ENCODE measurements around the gene PHETA2.

PHETA2 gene

DNA sequence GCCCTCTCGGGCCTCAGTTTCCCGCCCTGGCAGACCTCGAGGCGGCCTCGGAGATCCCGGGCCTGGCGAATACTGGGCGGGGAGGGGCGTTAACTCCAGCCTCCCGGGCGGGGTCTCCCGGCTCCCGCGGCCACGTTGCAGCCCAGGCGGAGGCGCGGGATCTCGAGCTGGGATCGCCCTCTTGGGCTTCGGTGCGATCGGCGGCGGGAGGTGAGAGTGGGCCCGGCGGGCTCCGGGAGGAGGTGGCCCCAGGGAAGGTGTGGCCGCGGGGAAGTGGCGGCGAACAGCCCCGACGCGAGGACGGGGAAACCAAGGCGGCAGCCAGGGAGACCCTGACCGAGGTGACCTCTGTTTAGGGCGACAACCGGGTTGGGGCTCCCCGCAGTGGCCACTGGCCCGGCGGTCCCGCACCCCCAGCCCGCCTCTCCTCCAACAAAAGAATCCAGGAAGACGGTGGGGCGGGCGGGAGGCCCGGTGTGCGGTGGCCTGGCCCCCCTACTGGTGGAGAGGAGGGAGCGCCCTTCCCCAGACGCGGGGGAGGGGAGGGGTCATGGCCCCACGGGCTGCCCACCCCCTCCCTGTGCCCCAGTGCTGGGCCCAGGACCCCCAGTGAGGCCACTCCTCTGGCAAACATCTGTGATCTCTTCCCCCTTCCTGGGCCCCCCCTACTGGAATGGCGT is at the start of gene PHETA2:
PHETA2 (plus strand) TSS at position 117 of the 680 bp plus-strand sequence. CDS start 3,046 bp downstream, outside the sequence.
- DNase-seq = no peak

- DNase-seq = no peak
These were observed 48.6 kb upstream of the PHETA2 start for GRCh38 chr22:42025421-42025820.

DNA sequence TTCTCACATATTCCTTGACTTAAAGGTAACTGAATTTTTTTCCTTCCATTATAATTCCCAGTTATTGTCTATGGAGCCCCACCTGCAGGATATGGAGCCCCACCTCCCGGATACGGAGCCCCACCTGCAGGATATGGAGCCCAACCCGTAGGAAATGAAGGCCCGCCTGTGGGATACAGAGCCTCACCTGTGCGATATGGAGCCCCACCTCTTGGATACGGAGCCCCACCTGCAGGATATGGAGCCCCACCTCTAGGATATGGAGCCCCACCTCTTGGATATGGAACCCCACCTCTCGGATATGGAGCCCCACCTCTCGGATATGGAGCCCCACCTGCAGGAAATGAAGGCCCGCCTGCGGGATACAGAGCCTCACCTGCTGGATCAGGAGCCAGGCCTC is 47.3 kb upstream of the PHETA2 start:
- no peak for DNase-seq

GRCh38 chr22:42033263-42034181 is 40.5 kb upstream of the PHETA2 start:
- no peak for DNase-seq

GRCh38 chr22:42035256-42035655 is 38.8 kb upstream of the PHETA2 start:
- DNase-seq = no peak

DNA sequence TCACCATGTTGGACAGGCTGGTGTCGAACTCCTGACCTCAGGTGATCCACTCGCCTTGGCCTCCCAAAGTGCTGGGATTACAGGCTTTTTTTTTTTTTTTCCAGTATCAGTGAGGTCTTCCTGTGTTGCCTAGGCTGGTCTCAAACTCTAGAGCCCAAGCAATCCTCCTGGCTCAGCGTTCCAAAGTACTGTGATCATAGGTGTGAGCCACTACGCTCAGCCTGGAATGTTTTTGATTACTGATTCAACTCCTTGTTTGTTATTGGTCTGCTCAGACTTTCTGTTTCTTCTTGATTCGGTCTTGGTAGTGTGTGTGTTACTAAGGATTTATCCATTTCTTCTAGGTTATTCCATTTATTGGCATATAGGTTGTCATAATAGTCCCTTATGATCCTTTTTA is 34.8 kb upstream of the PHETA2 start:
- no peak for DNase-seq

DNA sequence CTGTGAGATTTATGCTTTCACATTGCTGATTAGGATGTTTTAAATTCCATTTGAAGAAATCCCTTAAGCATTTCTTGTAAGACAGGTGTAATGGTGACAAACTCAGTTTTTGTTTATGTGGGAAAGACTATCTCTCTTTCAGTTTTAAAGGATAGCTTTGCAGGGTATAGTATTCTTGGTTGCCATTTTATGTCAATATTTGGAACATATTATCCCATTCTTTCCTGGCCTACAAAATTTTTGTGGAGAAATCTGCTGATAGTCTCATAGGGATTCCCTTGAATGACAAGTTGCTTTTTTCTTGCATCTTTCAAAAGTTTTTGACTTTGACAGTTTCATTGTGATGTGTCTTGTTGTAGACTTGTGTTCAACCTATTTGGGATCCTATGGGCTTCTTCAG is 32.3 kb upstream of the PHETA2 start:
- DNase-seq = no peak

DNA sequence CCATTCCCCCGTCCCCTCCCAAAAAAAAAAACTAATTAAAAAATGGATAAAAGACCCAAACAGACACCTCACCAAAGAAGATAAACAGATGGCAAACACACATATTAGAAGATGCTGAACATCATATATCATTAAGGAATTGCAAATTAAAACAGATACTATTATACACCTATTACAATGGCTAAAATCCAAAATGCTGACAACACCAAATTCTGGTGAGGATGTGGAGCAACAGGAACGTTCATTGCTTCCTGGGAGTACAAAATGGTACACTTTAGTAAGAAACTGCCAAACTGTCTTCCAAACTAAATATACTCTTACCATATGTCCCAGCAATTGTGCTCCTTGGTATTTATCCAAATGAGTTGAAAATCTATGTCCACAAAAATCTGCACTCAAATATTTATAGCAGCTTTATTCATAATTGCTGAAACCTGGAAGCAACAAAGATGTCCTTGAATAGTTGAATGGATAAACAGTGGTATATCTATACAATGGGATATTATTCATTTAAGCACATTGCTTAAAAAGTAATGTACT is 23.3 kb upstream of the PHETA2 start:
- no peak for DNase-seq

DNA sequence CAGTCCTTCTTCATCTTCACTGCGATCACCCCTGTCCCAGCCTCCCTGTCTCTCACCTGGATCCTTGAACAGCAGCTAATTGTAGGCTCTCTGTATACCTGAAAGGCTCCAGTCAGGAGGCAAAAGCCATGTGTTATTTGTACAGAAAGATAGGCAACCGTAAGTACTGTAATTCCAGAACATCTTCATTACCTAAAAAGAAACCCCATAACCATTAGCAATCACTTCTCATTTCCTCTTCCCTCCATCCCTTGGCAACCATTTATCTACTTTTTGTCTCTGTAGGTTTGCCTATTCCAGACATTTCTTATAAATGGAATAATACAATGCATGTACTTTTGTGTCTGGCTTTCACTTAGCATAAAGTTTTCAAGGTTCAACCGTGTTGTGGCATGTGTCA is 21.3 kb upstream of the PHETA2 start:
- no peak for DNase-seq

GRCh38 chr22:42056757-42057511 is 17.1 kb upstream of the PHETA2 start:
- DNase-seq = no peak

DNA sequence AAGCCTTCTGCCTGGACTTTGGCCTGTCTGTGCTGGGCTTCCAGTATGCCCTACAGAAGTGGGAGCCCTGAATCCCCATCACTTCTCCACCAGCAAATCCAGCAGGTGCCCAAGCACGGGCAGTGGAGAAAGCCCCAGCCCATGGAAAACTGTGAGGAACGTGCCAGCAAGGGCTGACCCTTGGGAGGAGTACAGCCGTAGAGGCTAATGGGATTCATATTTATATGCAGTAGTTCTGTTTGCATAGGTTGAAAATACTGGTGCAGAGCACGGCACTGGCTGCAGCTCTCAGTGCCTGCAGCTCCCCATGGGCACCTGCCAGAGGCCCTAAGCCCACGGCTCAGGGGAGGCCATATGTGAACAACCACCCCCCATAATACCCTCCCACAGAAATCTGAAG is 13.6 kb upstream of the PHETA2 start:
- no peak for DNase-seq

GRCh38 chr22:42061041-42061440 is 13.0 kb upstream of the PHETA2 start:
- DNase-seq = no peak

GRCh38 chr22:42062506-42063170 is 11.4 kb upstream of the PHETA2 start:
- DNase-seq = no peak

- no peak for DNase-seq
These were observed 9.4 kb upstream of the PHETA2 start for GRCh38 chr22:42064629-42065028.

DNA sequence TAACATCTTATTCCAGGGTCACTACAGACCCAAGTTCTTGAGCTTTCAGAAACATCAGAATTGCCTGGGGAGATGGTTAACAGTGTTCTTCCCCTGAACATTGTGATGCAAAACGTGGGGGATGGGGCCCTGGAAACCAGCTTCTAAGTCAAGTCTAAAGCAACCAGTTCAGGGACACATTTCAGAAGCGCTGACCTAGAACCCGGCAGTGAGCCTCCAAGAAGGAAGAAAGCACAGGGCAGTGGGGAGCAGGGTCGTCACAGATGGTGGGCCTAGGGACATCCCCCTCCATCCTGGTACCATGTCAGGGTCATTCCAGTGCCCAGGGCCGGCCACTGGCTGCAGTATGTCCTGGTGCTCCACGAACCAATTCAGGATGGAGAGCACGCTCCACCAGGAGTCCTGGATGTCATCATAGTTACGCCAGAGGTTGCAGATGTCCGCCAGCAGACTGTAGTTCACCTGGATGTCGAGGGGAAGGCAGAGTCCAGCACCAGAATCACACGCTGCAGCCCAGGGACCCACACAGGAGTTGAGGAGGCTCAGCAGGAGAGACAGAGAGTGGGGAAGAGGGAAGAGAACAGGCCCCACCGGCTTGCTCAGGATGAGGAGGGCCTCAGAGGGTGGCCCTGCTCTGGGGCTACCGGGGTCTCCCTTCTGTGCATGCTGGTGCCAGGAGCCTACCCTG is 8.5 kb upstream of the PHETA2 start:
- no peak for DNase-seq

DNA sequence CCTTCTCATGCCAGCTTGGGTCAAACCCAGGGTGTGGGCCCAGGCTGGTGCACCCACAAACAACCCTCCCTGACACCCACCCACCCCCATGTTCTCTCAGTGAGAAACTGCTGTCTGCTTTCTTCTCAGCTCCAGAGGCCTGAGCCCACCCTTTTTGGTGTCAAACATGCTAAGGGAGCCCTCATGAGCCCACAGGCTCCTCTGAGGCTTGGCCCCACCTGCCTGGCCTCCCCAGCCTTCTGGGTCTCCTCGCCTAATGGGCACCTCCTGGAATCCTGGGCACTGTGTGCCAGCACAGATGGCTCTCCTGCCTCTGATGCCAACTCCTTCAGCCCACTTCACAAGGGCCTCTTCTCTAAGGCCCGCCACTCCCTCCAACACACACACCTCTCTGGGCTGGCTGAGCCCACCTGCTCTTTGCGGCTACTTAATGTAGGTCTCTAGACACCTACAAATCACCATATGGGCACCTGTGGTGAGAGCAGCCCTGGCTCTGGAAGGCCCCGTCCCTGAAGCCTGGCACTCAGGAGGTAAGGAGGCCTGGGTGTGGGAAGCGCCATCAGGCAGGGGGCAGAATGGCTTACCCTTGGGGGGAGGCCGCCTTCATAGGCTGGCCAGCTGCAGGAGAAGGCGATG is 7.8 kb upstream of the PHETA2 start:
- DNase-seq = no peak

GRCh38 chr22:42066937-42067336 is 7.1 kb upstream of the PHETA2 start:
- DNase-seq = no peak

- no peak for DNase-seq
These were observed 6.3 kb upstream of the PHETA2 start for GRCh38 chr22:42067671-42068251.

DNA sequence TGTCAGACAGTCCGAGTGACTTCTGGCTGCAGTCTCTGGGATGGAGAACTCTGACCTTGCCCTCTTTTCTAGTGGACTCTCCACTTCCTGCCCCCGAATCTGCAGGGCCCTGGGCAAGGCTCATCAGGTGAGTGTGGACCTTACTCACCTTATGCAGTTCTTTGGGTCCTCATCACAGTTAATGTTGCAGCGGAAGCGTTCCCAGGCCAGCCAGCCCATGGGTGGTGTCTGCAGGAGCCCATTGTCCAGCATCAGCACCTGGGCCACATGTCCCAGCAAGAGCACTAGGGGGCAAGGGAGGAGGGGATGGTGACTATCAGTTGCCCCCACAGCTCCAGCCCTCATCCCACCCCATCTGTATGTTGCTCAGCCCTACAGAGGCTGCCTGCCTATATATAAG is 5.8 kb upstream of the PHETA2 start:
- DNase-seq = no peak

GRCh38 chr22:42069801-42070516 is 4.1 kb upstream of the PHETA2 start:
- no peak for DNase-seq
